Suppressor macrophage treated with lipopolysaccharide for 1 hour (primary cell): ENCODE measurements around the gene COMMD10.
"Not testable (repeated sequence)": the region's sequence is repeated elsewhere in the genome, so short reads cannot be mapped to it uniquely, and the experiment has no call there.

ENCODE experiments used
- DNase-seq, 3 donors: peaks; one replicate each; pipeline ENCODE4 v3.0.0-alpha.2; 2020 to 2022

Gene COMMD10

DNA sequence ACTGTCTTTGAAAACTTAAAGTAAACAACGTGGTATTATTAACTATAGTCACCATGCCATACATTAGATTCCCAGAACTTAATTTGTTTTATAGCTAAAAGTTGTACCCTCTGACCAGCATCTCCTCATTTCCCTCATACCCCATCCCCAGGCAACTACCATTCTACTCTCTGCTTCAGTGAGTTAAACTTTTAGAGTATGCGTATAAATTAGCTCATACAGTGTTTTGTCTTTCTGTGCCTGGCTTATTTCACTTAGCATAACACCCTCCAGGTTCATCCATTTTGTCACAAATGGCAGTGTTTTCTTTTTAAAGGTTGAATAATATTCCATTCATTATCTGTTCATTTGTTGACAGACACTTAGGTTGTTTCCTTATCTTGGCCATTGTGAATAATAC lies 14.2 kb downstream of the COMMD10 start:
- DNase-seq = no peak

DNA sequence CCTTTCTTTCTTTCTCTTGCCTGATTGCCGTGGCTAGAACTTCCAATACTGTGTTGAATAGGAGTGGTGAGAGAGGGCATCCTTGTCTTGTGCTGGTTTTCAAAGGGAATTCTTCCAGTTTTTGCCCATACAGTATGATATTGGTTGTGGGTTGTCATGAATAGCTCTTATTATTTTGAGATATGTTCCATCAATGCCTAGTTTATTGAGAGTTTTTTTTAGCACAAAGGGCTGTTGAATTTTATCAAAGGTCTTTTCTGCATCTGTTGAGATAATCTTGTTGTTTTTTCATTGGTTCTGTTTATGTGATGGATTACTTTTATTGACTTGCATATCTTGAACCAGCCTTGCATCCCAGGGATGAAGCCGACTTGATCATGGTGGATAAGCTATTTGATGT lies 20.1 kb downstream of the COMMD10 start:
- not testable (repeated sequence) for DNase-seq

DNA sequence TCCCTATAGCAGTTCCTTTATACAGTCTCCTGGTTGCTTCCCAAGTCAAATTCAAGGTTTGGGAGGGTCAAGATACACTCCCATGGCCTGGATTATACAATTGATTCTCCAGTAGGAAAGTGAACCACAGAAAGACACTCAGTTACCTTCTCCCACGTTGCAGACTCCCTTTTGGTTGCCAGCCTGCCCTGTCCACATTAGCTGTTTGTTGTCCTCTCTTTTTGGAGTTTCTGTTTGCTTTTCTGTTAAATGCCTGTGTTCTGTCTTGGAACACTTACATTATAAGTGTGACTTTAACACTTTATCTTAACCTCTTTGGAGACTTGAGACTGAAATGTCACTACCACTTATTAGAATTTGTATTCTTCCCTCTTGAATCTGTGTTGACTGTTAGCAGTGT lies 30.3 kb downstream of the COMMD10 start:
- no peak for DNase-seq

DNA sequence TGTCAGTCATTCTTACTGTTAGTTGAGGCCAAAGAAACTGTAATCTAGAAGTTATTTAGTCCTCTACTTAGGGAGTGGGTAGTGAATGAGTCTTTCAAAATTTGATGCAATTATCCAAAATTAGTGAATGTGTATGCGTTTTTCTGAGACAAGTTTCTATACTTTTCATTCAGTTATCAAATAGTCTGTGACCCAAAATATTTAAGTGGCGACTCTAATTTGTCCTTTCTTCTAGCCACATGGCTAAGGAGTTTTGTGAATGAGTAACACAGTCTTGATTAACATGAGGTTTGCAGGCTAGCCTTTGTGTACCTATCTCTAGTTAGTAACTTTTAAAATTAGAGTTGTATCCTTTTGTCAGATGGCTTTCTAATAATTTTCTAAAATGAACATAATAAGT lies 45.6 kb downstream of the COMMD10 start:
- DNase-seq = no peak

DNA sequence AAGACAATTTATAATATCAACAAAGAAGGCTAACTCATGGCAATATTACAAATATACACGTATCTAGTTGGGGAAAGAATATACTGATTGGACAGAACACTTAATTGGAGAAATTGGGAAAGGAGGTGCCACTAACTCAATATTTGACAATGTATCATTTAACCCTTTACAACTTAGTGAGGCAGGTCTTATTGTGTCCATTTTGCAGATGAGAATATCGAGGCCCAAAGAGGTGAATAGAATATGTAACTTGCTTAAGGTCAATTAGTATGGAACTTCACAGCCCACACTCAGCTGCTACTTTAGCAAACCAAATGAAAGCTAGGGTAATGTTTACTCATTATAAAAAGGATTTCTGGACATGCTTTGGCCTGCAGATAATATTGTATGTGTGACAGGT lies 46.2 kb downstream of the COMMD10 start:
- no peak for DNase-seq

DNA sequence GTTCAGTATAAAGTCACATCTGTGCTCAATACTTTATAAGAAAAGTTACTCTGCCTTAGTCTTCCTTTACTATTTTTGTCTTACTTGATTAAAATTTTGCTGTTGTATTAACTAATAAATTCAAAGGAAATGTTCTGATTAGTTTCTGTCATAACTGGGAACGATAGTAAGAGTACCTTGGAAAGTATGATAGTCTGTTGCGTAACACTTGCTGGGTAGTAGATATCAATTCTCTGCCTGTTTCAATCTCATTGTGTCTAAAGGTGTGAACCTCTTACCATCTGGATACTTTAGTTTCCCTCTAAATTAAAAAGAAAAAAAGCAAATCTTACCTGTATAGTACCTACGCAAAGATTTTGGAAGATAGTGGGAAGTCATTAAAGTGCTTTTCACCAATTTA lies 48.5 kb downstream of the COMMD10 start:
- DNase-seq = no peak

DNA sequence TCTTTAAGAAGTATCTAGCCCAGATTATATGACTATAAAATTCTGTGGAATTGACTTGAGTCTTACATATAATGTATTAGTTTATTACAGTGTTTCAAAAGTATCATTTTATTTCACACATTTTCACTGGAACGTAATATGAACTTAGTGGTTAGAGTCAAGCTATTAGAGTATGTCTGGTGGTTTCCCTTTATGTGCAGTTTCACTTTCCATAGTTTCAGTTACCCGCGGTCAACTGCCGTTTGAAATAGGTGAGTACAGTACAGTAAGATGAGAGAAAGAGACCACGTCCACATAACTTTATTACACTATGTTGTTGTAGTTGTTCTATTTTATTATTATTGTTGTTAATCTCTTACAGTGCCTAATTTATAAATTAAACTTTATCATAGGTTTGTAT lies 50.5 kb downstream of the COMMD10 start:
- peak; percentile 12 to 39 (median 20) for DNase-seq

DNA sequence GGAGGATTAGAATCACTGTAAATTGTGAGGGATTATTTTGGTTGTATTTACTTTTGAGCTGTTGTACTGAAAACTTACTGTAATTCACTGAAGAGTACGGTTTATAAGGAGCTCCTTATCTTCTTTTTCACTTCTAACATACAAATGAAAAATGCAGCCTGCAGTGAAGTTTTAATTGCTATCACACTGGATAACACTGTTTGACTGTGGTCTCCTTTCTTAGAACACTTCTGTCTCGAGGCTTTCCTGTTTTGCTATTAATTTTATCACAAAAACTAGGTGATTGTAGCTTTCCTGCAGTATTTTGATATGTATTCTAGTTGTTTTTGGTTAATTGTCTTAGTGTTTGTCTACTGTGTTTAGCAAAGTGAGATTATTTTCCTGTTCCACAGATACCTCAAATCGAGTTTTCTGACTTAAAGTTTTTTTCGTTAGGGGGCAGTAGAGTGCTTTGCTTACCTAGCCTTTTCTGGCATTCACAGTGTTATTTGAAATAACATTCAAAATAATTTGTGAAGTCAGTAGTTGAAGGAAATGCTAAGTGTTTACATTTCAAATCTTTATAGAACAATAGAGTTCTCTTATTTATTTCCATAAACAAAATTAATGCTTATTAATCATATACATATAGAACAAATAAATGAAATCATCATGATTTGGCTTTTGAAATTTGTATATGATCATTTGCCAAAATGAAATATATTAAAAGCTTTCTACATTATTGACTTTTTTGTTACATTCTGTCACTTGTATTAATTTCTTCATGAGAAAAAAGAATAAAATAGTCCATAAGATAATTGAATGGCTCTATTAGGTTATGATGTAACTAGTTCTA lies 52.9 kb downstream of the COMMD10 start:
- peak; percentile 73 to 78 (median 76) for DNase-seq

DNA sequence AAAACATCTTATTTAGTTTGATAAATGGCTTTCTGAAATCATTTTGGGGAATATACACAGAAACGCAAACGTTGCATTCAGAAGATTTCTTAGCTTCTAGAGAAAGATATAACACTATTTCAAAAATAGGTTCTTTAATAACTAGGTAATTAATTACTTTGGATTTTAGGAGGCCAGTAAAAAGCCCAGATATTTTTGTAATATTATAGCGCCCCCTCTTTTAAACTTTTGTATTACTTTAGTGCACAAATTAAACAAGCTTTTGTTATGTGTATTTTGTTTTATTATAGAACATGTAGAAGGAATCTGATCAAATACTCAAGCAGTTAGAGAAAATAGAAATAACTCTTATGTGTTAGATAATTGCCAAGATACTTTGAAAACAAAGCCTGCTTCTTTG lies 57.7 kb downstream of the COMMD10 start:
- no peak for DNase-seq

DNA sequence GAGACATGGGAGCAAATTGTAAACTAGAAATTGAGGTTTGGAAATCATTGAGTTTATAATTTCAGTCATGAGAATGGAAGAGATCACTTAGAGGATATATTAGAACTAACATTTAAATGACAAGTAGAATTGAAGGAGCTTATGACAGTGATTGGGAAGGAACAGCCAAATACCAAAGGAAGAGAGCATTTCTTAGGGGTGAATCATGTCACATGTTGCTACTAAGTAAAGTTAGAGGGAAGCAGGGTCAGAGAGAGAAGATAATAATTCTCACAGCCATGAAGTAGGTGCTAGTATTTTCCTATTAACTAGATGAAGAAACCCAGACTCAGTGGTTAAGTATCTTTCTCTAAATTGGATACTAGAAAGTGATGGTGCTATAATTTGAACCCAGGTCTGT lies 59.3 kb downstream of the COMMD10 start:
- DNase-seq = no peak

DNA sequence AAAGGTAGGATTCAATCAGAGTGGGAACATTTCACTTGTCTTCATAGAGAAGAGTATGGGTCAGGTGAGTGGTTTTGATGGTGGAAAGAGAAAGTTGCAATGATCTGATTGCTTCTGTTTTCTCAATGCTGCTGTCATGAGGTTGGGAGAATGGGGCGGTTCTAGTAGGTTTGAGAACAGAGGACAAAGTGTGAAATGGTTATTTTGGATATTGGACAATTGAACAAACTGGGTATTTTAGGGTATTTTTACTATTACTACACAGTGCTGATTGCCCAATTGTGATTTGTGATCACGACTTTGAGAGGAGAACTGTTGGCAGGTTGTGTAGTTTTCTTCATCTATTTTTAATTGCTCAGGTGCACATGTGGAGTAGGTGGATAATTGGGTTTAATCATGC lies 60.2 kb downstream of the COMMD10 start:
- DNase-seq = peak; percentile 22 to 33 (median 31)

DNA sequence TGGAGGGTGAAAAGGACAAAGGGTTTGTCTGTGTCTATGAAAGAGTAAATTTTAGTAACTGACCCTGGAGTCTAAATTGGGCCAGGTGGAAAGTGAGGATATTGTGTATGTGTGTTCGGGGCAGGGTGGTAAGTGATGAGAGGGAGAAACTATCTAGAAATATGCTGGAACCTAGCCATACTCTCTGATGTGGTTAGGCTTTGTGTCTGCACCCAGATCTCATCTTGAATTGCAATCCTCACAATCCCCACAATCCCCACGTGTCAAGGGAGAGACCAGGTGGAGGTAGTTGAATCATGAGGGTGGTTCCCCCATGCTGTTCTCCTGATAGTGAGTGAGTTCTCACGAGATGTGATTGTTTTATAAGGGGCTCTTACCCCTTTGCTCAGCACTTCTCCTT lies 60.6 kb downstream of the COMMD10 start:
- DNase-seq = no peak

DNA sequence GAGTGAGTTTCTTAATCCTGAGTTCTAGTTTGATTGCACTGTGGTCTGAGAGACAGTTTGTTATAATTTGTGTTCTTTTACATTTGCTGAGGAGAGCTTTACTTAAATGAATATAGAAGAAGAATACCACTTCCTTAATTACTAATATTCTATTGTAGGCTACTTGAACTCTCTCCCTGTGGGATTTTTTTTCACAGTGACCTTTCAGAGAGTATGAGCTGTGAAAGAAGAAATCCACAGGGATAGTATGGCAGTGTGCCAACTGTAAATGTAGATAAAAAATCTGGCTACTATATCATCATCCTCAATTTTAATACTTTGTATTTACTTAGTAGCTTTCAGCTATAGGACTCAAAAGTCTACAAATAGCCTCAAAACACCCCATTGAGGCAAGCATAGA lies 67.3 kb downstream of the COMMD10 start:
- DNase-seq = peak in 2 of 3 donors; percentile 12 to 19

DNA sequence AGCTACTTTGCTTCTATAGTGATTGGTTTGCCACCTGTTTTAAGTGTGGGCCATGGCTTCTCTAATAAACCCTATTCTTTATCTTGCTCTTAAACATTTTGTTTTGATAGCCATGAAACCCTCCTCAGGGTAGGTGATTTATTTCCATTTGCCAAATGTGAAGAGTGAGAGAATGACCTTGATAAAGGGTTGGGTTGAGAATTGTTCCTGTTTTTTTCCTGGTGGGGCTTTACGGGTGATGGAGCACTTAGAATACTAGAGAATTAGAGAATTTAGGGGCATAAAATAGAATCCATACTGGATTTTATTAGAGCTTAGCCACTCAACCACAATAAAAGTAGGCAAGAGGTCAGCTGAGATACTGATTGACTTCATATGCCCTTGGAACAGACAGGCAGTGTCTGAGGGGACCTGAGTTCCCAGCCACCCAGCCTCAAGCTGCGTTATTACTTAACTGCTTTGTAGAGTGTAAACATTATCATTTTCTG lies 68.9 kb downstream of the COMMD10 start:
- no peak for DNase-seq

DNA sequence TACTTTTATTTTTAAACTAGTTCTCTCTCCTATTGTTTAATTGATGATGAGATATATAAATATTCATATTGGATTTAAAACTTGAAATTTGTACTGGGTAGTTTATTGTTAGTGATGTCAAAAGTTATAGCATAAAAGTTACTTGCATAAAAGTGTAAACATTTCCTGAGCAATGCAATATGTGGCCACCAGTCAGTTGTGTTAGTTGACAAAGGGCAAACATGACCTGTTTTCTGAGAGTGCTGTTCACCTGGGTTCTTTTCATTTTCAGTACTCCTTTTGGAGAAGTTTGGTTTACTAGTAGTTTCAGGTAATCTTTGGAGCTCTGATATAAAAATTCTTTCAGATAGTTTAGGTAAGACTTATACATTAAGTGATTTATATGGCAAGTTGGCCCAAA lies 69.4 kb downstream of the COMMD10 start:
- no peak for DNase-seq

DNA sequence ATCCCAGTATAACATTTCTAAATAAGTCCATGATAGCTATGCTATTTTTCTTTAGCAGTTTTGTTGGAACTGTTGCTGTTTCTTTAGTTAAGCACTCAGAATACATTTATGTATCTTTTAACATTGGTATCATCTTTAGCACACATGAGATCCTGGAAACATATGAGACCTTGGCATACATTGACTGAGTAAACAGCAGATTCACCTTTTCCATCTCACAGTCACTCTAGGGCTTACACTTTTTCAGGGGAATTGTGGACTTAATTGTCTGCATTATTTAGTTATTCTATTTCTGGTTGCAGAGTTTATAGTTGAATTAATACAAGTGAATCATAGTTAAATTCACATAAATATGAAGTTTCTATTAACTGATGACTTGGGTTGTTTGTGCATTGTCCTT lies 70.1 kb downstream of the COMMD10 start:
- DNase-seq = no peak

DNA sequence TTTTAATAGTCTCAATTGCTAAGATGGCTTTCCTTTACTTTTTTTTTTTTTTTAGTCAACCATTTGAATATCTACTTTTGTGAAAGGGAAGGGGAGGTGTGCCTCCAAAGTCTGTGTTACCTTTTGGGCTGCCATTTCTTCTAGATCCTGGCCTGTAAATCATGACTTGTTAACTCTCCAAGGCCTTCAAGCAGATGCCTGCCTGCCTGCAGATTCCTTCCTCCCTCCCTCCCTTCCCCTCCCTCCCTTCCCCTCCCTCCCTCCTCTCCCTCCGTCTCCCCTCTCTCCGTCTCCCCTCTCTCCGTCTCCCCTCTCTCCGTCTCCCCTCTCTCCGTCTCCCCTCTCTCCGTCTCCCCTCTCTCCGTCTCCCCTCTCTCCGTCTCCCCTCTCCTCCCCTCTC lies 73.1 kb downstream of the COMMD10 start:
- DNase-seq = no peak

DNA sequence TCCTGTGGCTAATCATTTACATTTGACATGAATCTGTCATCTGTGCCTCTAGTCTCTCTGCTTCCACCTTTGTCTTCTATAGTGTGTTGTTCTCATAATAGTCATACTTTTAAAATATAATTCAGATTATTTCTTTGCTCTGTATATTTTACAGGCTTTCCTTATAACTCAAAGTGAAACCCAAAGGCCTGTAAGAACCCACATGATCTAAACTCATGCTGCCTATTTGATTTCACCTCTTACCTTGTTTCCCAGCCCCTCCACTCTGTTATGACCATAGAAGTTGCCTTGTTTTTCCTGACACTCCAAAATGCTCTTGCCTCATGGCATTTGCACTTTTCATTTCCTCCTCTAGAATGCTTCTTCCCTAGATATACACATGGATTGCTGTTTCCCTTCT lies 74.2 kb downstream of the COMMD10 start:
- no peak for DNase-seq

DNA sequence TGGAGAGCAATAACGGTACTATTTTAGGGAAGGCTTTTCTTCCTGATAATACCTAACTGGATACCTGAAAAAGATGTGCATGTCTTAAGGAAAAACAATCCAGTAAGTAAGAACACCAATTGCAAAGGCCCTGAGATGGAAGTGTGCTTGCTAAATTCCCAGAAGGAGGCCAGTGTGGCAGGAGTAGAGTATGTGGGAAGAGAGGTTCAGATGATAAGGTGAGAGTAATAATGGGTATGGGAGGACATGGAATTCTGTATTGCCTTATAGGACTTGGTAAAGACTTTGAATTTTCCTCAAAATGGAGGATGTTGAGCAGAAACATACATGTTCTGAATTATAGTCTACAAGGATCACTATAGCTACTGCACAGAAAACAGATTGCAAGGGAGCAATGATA lies 89.3 kb downstream of the COMMD10 start:
- DNase-seq = no peak

DNA sequence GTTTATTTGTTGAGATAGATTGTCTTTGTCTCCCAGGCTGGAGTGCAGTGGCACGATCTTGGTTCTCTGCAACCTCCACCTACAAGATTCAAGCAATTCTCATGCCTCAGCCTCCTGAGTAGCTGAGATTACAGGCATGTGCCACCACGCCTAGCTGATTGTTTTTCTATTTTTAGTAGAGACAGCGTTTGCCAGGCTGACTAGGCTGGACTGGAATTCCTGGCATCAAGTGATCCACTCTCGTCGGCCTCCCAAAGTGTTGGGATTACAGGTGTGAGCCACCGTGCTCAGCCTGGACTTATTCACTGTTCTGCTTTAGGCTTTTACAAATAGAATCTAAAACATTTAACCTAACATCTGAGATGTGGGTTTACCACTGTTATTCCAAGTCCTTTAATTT lies 91.3 kb downstream of the COMMD10 start:
- no peak for DNase-seq

DNA sequence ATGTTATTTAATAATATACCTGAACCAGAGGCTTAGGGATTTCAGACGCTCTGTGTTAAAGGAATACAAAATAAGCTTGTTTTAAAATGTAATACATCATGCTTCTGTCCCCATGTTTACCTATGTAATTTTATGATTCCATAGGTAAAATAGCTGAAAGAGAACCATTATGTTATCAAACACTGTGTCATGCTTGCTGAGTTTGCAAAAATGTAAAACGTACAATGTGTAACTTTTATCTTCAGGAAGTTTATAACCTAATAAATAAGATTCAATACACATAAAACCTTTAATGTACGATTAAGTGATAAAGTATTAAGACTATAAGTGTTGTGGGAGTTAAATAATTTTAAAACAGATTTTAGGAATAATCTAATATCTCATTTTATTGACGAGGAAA lies 94.1 kb downstream of the COMMD10 start:
- no peak for DNase-seq

DNA sequence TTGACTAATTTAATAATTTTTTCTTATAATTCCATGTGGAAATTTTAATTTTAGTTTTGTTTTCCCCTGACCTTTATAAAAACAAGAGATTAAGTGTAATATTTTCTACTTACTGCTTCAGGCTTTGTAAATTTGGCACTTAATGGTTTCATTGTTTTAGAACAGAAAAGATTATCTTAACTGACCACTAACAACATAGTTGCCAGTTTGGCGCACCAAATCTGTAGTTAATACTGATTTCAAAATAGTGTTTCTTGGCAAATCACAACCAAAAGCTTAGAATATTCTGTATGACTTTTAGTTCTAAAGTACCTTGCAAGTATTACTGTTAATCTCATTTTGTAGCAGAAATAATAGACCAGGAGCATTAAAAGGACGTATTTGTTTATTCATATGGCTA lies 124.3 kb downstream of the COMMD10 start:
- DNase-seq = no peak

DNA sequence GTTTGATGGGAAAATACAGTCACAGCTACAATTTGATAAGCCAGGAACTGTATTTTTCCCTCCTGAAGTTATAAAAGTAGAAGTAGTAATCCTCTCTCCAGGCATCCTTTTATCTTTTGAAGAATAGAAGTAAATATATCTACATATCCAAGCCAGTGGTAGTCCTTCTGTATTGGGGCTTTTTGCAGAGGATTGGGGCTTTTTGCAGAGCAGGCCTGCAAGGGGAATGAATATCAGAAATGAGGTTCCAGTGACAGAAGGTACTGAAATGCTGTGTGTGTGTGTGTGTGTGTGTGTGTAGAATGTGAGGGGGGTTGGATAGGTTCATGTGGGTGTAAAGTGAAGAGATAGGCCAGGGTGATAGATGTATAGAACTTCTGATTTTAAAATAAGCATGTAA lies 127.4 kb downstream of the COMMD10 start:
- DNase-seq = no peak

DNA sequence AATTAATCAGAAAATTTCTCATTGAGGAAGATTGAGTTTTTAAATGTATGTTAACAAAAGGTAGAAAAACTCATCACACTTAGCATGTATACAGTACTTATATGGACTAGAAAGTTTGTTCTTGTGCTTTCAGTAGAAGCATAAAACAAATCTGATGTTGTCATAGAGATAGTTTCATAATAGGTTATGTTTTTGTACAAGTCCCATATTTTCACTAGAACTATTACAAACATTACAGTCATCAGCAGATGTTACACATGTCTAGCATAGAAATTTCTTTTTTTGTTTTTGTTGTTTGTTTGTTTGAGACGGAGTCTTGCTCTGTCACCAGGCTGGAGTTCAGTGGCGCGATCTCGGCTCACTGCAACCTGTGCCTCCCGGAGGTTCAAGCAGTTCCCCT lies 131.4 kb downstream of the COMMD10 start:
- DNase-seq = no peak

DNA sequence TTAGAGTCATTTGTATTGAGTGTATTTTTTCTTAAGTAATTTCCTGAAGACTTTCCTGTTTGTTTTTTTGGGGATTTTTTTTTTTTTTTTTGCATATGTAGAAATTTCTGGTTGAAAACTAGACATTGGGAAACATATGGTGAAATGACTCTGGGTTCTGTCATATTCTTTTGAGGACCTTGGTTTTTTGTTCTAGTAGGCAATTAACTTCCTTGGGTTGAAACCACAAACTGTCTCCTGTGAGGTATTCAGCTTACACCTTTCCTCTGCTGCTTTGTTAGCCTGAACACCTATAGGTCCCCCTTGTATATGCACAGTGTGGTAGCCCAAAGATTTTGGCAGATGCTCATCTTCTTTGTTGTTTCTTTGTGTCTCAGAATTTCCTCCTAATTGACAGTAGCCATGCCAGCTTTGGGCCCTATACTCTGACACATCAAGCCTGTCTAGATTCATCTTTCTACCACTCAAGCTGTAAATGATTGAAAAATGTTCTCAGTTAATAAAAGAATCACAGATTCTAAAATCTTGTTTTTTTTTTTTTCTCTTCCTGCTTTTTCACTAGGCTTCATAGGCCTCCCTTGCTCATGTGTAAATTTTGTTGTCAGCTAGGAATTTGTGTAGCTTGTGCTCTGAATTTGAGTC lies 140.6 kb downstream of the COMMD10 start:
- DNase-seq = peak; percentile 3 to 53 (median 42)
